Osteocyte (in vitro differentiated cells): Measurements from ENCODE around the gene TFEB. TPM values are rescaled to one million over a fixed set of nuclear protein-coding genes. Genes with fewer than 3 reads are reported as not detected.

Experiments
- DNase-seq: peaks from one replicate; pipeline ENCODE4 v3.0.0; 2021; ENCODE audit warnings: mixed read lengths; ENCODE audit not compliant: unreplicated experiment; ENCODE audit errors: extremely low spot score
- H3K27ac Mint-ChIP-seq: one replicate; pipeline ENCODE4 v1.8.0; 2021; ENCODE audit warnings: mild to moderate bottlenecking, mixed read lengths; ENCODE audit not compliant: unreplicated experiment
- H3K27me3 Mint-ChIP-seq: one replicate; pipeline ENCODE4 v1.8.0; 2021; ENCODE audit warnings: mixed read lengths; ENCODE audit not compliant: unreplicated experiment
- H3K36me3 Mint-ChIP-seq: one replicate; pipeline ENCODE4 v1.8.0; 2021; ENCODE audit warnings: mixed read lengths; ENCODE audit not compliant: unreplicated experiment
- H3K4me1 Mint-ChIP-seq: one replicate; pipeline ENCODE4 v1.8.0; 2021; ENCODE audit warnings: mixed read lengths; ENCODE audit not compliant: unreplicated experiment
- H3K4me3 Mint-ChIP-seq: one replicate; pipeline ENCODE4 v1.8.0; 2021; ENCODE audit warnings: mild to moderate bottlenecking, moderate library complexity, mixed read lengths; ENCODE audit not compliant: unreplicated experiment
- H3K9me3 Mint-ChIP-seq: one replicate; pipeline ENCODE4 v1.8.0; 2021; ENCODE audit warnings: mixed read lengths; ENCODE audit not compliant: unreplicated experiment
- total RNA-seq: library from RNA; stranded (reverse); gene quantifications from 2 replicates; pipeline ENCODE4 v1.2.1, GENCODE V29; 2021
- TF ChIP-seq, protein P1 (sequence below): fragments of 200-600 bp; sonication (generic); IDR thresholded peaks from 2 replicates; pipeline ENCODE4 v1.5.0; 2021; ENCODE audit warnings: antibody characterized with exemption, mild to moderate bottlenecking, moderate library complexity

Gene TFEB
- total RNA-seq, 1 donor from 2014 or later = 11.1 TPM

DNA sequence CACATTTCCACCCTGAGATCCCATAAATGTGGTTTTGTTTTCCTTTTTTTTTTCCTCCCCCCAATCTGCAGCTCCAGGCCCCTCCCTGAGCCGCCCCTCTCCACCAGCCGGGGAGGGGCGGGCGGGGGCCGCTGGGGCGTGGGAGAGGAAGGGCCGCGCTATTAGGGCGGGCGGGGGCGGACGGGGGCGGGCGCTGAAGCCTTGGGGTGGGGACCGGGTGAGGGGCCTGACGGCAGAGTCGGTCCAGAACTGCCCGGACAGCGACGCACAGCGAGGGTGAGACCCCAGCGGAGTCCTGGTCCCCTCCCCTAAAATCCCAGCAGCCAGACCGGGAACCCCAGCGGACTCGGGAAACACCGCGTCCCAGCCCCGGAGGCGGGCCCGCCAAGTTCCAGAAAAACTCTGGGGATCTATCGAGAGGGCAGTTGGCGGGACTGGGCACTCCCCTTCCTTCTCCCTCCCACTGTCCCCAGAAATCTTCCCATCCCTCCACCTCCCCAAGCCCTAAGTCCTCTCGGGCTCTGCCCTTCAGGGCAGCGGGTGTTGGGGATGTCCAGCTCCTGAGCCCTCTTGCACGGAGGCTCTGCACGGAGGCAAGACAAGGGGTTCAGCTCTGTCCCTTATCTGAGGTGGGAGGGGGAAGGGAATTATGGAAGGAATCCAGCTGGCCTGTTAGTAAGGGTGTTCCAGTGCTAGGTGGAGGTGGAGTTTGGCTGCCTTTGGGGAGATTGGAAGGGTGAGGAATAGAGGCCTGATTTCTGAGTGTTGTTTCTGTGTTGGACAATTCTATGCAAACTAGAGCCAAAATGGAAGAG, 45.4 kb upstream of the TFEB start, which contains the start of gene PRICKLE4:
Gene PRICKLE4 (plus strand): TSS at position 232 of the 815 bp plus-strand sequence. CDS start 2,692 bp downstream, outside the sequence.
- TF ChIP-seq, protein P1, sequence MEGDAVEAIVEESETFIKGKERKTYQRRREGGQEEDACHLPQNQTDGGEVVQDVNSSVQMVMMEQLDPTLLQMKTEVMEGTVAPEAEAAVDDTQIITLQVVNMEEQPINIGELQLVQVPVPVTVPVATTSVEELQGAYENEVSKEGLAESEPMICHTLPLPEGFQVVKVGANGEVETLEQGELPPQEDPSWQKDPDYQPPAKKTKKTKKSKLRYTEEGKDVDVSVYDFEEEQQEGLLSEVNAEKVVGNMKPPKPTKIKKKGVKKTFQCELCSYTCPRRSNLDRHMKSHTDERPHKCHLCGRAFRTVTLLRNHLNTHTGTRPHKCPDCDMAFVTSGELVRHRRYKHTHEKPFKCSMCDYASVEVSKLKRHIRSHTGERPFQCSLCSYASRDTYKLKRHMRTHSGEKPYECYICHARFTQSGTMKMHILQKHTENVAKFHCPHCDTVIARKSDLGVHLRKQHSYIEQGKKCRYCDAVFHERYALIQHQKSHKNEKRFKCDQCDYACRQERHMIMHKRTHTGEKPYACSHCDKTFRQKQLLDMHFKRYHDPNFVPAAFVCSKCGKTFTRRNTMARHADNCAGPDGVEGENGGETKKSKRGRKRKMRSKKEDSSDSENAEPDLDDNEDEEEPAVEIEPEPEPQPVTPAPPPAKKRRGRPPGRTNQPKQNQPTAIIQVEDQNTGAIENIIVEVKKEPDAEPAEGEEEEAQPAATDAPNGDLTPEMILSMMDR = no peak
- peak within 1 kb of the TSS; percentile 89 for H3K4me3 Mint-ChIP-seq
- H3K27me3 Mint-ChIP-seq = no peaks in the 10 kb centered on the region
- H3K9me3 Mint-ChIP-seq = no peaks in the 10 kb centered on the region
- no peak for DNase-seq
- peaks cover 2% of the 10 kb centered on the region for H3K36me3 Mint-ChIP-seq
- H3K27ac Mint-ChIP-seq = peak within 1 kb of the TSS; percentile 78
- peaks cover 24% of the 10 kb centered on the region for H3K4me1 Mint-ChIP-seq

- H3K27me3 Mint-ChIP-seq = no peaks in the 10 kb centered on the region
- H3K27ac Mint-ChIP-seq = peak within 1 kb of the TSS; percentile 78
- DNase-seq = peak; percentile 99
- H3K36me3 Mint-ChIP-seq = peaks cover 2% of the 10 kb centered on the region
- TF ChIP-seq, protein P1 = peak; percentile 92
- peak within 1 kb of the TSS; percentile 89 for H3K4me3 Mint-ChIP-seq
- H3K4me1 Mint-ChIP-seq = peaks cover 23% of the 10 kb centered on the region
- H3K9me3 Mint-ChIP-seq = no peaks in the 10 kb centered on the region
Measured at GRCh38 chr6:41779788-41780550, 44.6 kb upstream of the TFEB start, which contains the start of gene FRS3. TSS of gene FRS3 (minus strand) at chr6:41779900. CDS start at chr6:41776987, 2,913 bp downstream.

DNA sequence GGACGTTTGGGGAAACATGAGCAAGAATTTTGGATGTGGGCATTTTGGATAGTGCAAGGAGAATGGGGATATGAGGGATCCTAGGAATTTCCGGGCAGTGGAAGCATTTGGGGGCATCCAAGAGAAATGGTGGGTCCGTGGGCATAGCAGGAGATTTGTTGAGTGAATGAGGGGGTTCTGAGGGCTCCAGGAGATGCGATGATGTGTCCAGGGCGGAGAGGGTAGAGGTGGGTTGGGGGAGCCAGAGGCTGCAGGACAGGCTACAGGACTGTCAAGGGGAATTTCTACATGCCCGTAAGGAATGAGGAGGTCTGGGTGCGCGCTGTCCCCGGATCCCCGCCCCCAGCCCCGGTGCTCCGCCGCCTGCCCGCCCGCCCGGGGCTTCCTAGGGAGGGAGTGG, 43.9 kb upstream of the TFEB start:
- Mint-ChIP-seq H3K4me1 (peaks cover 23% of the 10 kb centered on the region), H3K27ac (peak overlapping the region; percentile 65), H3K9me3 (no peaks in the 10 kb centered on the region), H3K36me3 (peaks cover 2% of the 10 kb centered on the region), H3K27me3 (no peaks in the 10 kb centered on the region), H3K4me3 (peak overlapping the region; percentile 87)
- TF ChIP-seq, protein P1 = no peak
- no peak for DNase-seq

DNA sequence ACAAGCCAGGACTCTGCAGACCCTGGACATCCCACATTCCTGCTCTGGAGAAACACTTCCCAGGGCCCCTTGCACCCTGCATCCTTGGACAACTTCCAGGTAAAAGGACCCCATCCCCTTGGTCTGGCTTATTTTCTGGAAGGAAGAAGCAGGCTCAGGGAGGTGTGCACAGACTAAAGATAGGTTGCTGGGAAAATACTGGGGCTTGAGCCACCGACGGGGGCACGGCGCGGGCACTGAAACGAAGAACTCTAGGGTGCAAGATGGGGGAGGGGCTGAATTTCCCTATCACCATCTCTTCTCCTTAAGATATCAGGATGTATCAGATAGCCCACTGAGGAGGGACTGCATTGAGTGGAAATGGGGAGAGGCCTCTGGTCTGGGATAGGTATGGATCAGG, 43.5 kb upstream of the TFEB start:
- H3K27me3 Mint-ChIP-seq = no peaks in the 10 kb centered on the region
- peak overlapping the region; percentile 65 for H3K27ac Mint-ChIP-seq
- peaks cover 2% of the 10 kb centered on the region for H3K36me3 Mint-ChIP-seq
- H3K4me3 Mint-ChIP-seq = peak overlapping the region; percentile 87
- TF ChIP-seq, protein P1 = no peak
- no peaks in the 10 kb centered on the region for H3K9me3 Mint-ChIP-seq
- H3K4me1 Mint-ChIP-seq = peaks cover 23% of the 10 kb centered on the region
- no peak for DNase-seq
